NOMO-1 (cell line): Measurements from ENCODE around the gene PDCD11.
"Not testable (repeated sequence)": the region's sequence is repeated elsewhere in the genome, so short reads cannot be mapped to it uniquely, and the experiment has no call there.

Experiments
- DNase-seq, 2 experiments: peaks; one replicate each; lab custom pipeline; 2025; ENCODE audit not compliant: unreplicated experiment in 2 of 2; lab: John Stamatoyannopoulos, UW

The PDCD11 gene

GRCh38 chr10:103396067-103396788 lies at the start of gene PDCD11, which contains the start of gene ATP5MK:
Gene PDCD11 (plus strand): TSS chr10:103396626. CDS start chr10:103398427, 1,801 bp downstream.
Gene ATP5MK (minus strand): TSS chr10:103396475. CDS start chr10:103392457, 4,018 bp downstream.
- DNase-seq, result peak; percentile 99

- no peak for DNase-seq
These were observed 46.3 kb upstream of the PDCD11 start for GRCh38 chr10:103350175-103350516.

GRCh38 chr10:103350517-103351260 lies 45.7 kb upstream of the PDCD11 start, which contains the start of gene PCGF6:
Gene PCGF6 (minus strand): TSS chr10:103351140. CDS start chr10:103351066, 74 bp downstream.
- peak; percentile 59 to 70 for DNase-seq

GRCh38 chr10:103353281-103353680 lies 43.1 kb upstream of the PDCD11 start:
- no peak for DNase-seq

GRCh38 chr10:103354567-103354966 lies 41.9 kb upstream of the PDCD11 start:
- not testable (repeated sequence) for DNase-seq

- no peak for DNase-seq
These were observed 40.4 kb upstream of the PDCD11 start for GRCh38 chr10:103355906-103356599.

GRCh38 chr10:103359493-103359892 lies 36.9 kb upstream of the PDCD11 start:
- not testable (repeated sequence) for DNase-seq

- not testable (repeated sequence) for DNase-seq
These were observed 35.6 kb upstream of the PDCD11 start for GRCh38 chr10:103360791-103361190.

- DNase-seq, result no peak
These were observed 29.0 kb upstream of the PDCD11 start for GRCh38 chr10:103367379-103367781.

GRCh38 chr10:103367782-103368518 lies 28.5 kb upstream of the PDCD11 start, which contains the start of gene TAF5:
Gene TAF5 (plus strand): TSS chr10:103367976. CDS start chr10:103367990, 14 bp downstream.
- DNase-seq, result peak; percentile 96 to 97

GRCh38 chr10:103373544-103373943 lies 22.9 kb upstream of the PDCD11 start:
- DNase-seq, result no peak

GRCh38 chr10:103374263-103374662 lies 22.2 kb upstream of the PDCD11 start:
- DNase-seq, result no peak

- DNase-seq, result no peak
These were observed 13.7 kb upstream of the PDCD11 start for GRCh38 chr10:103382769-103383168.

GRCh38 chr10:103394180-103394579 lies 2.2 kb upstream of the PDCD11 start:
- DNase-seq, result no peak

- DNase-seq, result peak in 1 of 2 experiments; percentile 9
These were observed 716 bp upstream of the PDCD11 start for GRCh38 chr10:103395754-103396066.

GRCh38 chr10:103396789-103397087 lies 312 bp downstream of the PDCD11 start:
- DNase-seq, result no peak

- peak in 1 of 2 experiments; percentile 9 for DNase-seq
These were observed 882 bp downstream of the PDCD11 start for GRCh38 chr10:103397191-103397825.

- DNase-seq, result no peak
These were observed 17.1 kb downstream of the PDCD11 start for GRCh38 chr10:103413564-103413963.

GRCh38 chr10:103415581-103415980 lies 19.2 kb downstream of the PDCD11 start:
- no peak for DNase-seq

- peak in 1 of 2 experiments; percentile 35 for DNase-seq
These were observed 20.2 kb downstream of the PDCD11 start for GRCh38 chr10:103416436-103417147.
